HepG2 (cell line): ENCODE results near the gene PRKCI. TPM values are rescaled to one million over a fixed set of nuclear protein-coding genes. Genes with fewer than 3 reads are reported as not detected.

Experiments used
- CCDC6 ChIP-seq: sonication (generic); formaldehyde crosslinking; IDR thresholded peaks from 2 replicates; pipeline ENCODE4 v1.8.1; 2022; ENCODE audit warnings: mild to moderate bottlenecking, missing genetic modification reagents, moderate library complexity
- CTCF ChIP-seq: sonication (generic); formaldehyde crosslinking; IDR thresholded peaks from 2 replicates; pipeline ENCODE4 v1.5.0; 2020; ENCODE audit warnings: mild to moderate bottlenecking, missing genetic modification reagents, moderate library complexity
- FOXA1 ChIP-seq, 2 experiments: fragments of 450-650 bp in 1 of 2; sonication (generic) in 1 of 2; formaldehyde crosslinking in 1 of 2; IDR thresholded peaks; 2 replicates each; pipeline versions ENCODE4 v1.4.0 to v1.6.1; 2016 to 2020; ENCODE audit warnings: missing genetic modification reagents in 1 of 2
- GATAD1 ChIP-seq: IDR thresholded peaks from 2 replicates; pipeline ENCODE4 v1.6.1; 2016; ENCODE audit warnings: missing genetic modification reagents, missing compliant biosample characterization
- KDM1A ChIP-seq: IDR thresholded peaks from 2 replicates; pipeline ENCODE4 v1.6.1; 2016; ENCODE audit warnings: missing compliant biosample characterization
- NAIF1 ChIP-seq: sonication (generic); formaldehyde crosslinking; IDR thresholded peaks from 2 replicates; pipeline ENCODE4 v1.5.0; 2020; ENCODE audit warnings: mild to moderate bottlenecking, missing genetic modification reagents, borderline replicate concordance
- NONO ChIP-seq, 2 experiments: fragments of 450-650 bp in 1 of 2; sonication (generic) in 1 of 2; formaldehyde crosslinking in 1 of 2; IDR thresholded peaks in 1 of 2; conservative IDR thresholded peaks in 1 of 2; 2 replicates each; pipeline versions ENCODE4 v1.6.1 to v1.8.0; 2017 to 2022; ENCODE audit warnings: mild to moderate bottlenecking in 1 of 2, missing genetic modification reagents in 1 of 2, moderate library complexity in 1 of 2
- POGZ ChIP-seq: sonication (generic); formaldehyde crosslinking; IDR thresholded peaks from 2 replicates; pipeline ENCODE4 v1.4.0; 2020; ENCODE audit warnings: mild to moderate bottlenecking, missing genetic modification reagents
- RBAK ChIP-seq: sonication (generic); formaldehyde crosslinking; IDR thresholded peaks from 2 replicates; pipeline ENCODE4 v1.5.1; 2020; ENCODE audit warnings: mild to moderate bottlenecking, missing genetic modification reagents
- RBM39 ChIP-seq: fragments of 200-400 bp; formaldehyde crosslinking; IDR thresholded peaks from one replicate; pipeline ENCODE4 v1.6.1; 2018; ENCODE audit warnings: antibody characterized with exemption, mild to moderate bottlenecking, low read depth, low read length; ENCODE audit not compliant: poor library complexity, severe bottlenecking
- TBX2 ChIP-seq: sonication (generic); formaldehyde crosslinking; IDR thresholded peaks from 2 replicates; pipeline ENCODE4 v1.5.0; 2020; ENCODE audit warnings: missing genetic modification reagents, mild to moderate bottlenecking, borderline replicate concordance
- THAP8 ChIP-seq: sonication (generic); formaldehyde crosslinking; IDR thresholded peaks from 2 replicates; pipeline ENCODE4 v1.5.1; 2020; ENCODE audit warnings: missing genetic modification reagents, mild to moderate bottlenecking, borderline replicate concordance
- ZHX1 ChIP-seq: sonication (generic); formaldehyde crosslinking; IDR thresholded peaks from 2 replicates; pipeline ENCODE4 v1.8.1; 2022; ENCODE audit warnings: low read depth, mild to moderate bottlenecking, missing genetic modification reagents
- ZNF382 ChIP-seq: sonication (generic); formaldehyde crosslinking; IDR thresholded peaks from 2 replicates; pipeline ENCODE4 v1.5.0; 2020; ENCODE audit warnings: missing genetic modification reagents, mild to moderate bottlenecking, borderline replicate concordance
- ZNF543 ChIP-seq: sonication (generic); formaldehyde crosslinking; IDR thresholded peaks from 2 replicates; pipeline ENCODE4 v1.4.0; 2020; ENCODE audit warnings: mild to moderate bottlenecking, missing genetic modification reagents
- polyA plus RNA-seq, 8 experiments: library from polyadenylated mRNA; depleted of rRNA in 3 of 8; stranded (reverse) in 7 of 8; unstranded in 1 of 8; fragments of >200 nt; fragmentation: Illumina TruSeq in 4 of 8; extraction: Trizol in 4 of 8; gene quantifications; 2 replicates each; pipeline versions ENCODE4 v1.2.1 to v1.2.3, GENCODE V29; 2011 to 2016; ENCODE audit warnings: low read depth in 4 of 8, missing spikeins in 1 of 8, mixed read lengths in 1 of 8; ENCODE audit not compliant: insufficient read depth in 1 of 8
- total RNA-seq, 5 experiments: library from RNA; depleted of rRNA; stranded (reverse); fragments of >200 nt; fragmentation: Illumina TruSeq; extraction: Trizol; gene quantifications; 2 replicates each; pipeline ENCODE4 v1.2.3, GENCODE V29; 2016; ENCODE audit warnings: low read depth in 1 of 5
- TF ChIP-seq, protein P1 (sequence below): sonication (generic); formaldehyde crosslinking; IDR thresholded peaks from 2 replicates; pipeline ENCODE4 v1.4.0; 2020; ENCODE audit warnings: missing genetic modification reagents
- TF ChIP-seq, protein P2 (sequence below): sonication (generic); formaldehyde crosslinking; IDR thresholded peaks from 2 replicates; pipeline ENCODE4 v1.5.0; 2020; ENCODE audit warnings: mild to moderate bottlenecking, missing genetic modification reagents

The PRKCI gene
- total and polyA plus RNA-seq, 2 of the 13 experiments (the other 11 are each of a cell fraction or from before 2014, with no cell fraction given) = 17.2 to 30.4 TPM

DNA sequence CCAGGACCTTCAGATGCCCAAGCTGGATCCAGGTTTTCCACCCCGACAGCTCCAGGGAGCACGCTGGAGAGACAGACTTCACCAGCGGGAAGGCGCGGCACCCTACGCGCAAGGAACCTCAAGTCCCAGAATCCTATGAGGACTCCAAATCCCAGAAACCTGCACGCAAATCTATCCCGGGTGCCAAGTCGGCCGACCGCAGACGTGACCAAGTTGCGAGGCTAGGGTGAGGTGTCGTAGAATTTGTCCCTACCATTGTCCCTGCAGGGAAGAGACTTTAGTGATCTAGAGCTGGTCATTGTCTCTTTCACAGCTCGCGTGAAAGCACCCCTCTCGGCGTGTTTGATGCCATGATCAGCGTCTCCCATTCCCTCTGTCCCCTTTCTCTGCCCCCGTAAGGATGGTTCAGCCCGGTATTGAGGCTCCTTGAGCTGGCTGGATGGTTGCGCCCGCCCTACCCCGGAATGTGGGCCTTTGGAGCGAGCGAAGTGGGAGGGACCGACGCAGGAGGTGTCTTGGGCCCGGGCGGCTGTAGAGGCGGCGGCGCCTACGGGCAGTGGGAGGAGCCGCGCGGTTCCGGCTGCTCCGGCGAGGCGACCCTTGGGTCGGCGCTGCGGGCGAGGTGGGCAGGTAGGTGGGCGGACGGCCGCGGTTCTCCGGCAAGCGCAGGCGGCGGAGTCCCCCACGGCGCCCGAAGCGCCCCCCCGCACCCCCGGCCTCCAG is at the start of gene PRKCI (continued):
- TF ChIP-seq POGZ (CRISPR knock-in tag) (peak; percentile 78), KDM1A (CRISPR knock-in tag) (no peak), NONO (IDR thresholded peaks at IDR 0.05) (peak; percentile 94), NONO (CRISPR knock-in tag; conservative IDR thresholded peaks at IDR 0.05) (no peak; the same call in 1 of the 2 replicates), CTCF (CRISPR knock-in tag) (0 out of 2 replicates have a peak, but pooled peaks have one; percentile 6), TBX2 (CRISPR knock-in tag) (peak; percentile 64), GATAD1 (peak; percentile 61), ZHX1 (CRISPR knock-in tag) (peak; percentile 72; the same call in 1 of the 2 replicates), NAIF1 (no peak), RBM39 (peak; percentile 49), CCDC6 (CRISPR knock-in tag) (no peak), RBAK (CRISPR knock-in tag) (no peak), THAP8 (CRISPR knock-in tag) (no peak), FOXA1 (IDR thresholded peaks at IDR 0.05) (no peak), FOXA1 (CRISPR knock-in tag; IDR thresholded peaks at IDR 0.05) (no peak), ZNF382 (CRISPR knock-in tag) (no peak), ZNF543 (CRISPR knock-in tag) (peak; percentile 70; the same call in 1 of the 2 replicates)
- TF ChIP-seq, protein P1, sequence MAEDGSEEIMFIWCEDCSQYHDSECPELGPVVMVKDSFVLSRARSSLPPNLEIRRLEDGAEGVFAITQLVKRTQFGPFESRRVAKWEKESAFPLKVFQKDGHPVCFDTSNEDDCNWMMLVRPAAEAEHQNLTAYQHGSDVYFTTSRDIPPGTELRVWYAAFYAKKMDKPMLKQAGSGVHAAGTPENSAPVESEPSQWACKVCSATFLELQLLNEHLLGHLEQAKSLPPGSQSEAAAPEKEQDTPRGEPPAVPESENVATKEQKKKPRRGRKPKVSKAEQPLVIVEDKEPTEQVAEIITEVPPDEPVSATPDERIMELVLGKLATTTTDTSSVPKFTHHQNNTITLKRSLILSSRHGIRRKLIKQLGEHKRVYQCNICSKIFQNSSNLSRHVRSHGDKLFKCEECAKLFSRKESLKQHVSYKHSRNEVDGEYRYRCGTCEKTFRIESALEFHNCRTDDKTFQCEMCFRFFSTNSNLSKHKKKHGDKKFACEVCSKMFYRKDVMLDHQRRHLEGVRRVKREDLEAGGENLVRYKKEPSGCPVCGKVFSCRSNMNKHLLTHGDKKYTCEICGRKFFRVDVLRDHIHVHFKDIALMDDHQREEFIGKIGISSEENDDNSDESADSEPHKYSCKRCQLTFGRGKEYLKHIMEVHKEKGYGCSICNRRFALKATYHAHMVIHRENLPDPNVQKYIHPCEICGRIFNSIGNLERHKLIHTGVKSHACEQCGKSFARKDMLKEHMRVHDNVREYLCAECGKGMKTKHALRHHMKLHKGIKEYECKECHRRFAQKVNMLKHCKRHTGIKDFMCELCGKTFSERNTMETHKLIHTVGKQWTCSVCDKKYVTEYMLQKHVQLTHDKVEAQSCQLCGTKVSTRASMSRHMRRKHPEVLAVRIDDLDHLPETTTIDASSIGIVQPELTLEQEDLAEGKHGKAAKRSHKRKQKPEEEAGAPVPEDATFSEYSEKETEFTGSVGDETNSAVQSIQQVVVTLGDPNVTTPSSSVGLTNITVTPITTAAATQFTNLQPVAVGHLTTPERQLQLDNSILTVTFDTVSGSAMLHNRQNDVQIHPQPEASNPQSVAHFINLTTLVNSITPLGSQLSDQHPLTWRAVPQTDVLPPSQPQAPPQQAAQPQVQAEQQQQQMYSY (CRISPR knock-in tag) = 0 out of 2 replicates have a peak, but pooled peaks have one; percentile 51
- TF ChIP-seq, protein P2, sequence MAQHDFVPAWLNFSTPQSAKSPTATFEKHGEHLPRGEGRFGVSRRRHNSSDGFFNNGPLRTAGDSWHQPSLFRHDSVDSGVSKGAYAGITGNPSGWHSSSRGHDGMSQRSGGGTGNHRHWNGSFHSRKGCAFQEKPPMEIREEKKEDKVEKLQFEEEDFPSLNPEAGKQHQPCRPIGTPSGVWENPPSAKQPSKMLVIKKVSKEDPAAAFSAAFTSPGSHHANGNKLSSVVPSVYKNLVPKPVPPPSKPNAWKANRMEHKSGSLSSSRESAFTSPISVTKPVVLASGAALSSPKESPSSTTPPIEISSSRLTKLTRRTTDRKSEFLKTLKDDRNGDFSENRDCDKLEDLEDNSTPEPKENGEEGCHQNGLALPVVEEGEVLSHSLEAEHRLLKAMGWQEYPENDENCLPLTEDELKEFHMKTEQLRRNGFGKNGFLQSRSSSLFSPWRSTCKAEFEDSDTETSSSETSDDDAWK (CRISPR knock-in tag) = no peak
